Chondrocyte (in vitro differentiated cells): ENCODE data around the gene ACSM4. TPM values are rescaled to one million over a fixed set of nuclear protein-coding genes. Genes with fewer than 3 reads are reported as not detected.
"Not testable (repeated sequence)": the region's sequence is repeated elsewhere in the genome, so short reads cannot be mapped to it uniquely, and the experiment has no call there.

ENCODE experiments used
- DNase-seq: peaks from one replicate; pipeline ENCODE4 v3.0.0; 2021; ENCODE audit warnings: mixed read lengths, low spot score
- H3K27ac Mint-ChIP-seq: one replicate; pipeline ENCODE4 v1.8.0; 2021; ENCODE audit warnings: mild to moderate bottlenecking, moderate library complexity, mixed read lengths; ENCODE audit not compliant: unreplicated experiment
- H3K27me3 Mint-ChIP-seq: 2 replicates; pipeline ENCODE4 v1.8.0; 2021; ENCODE audit warnings: low read depth, mixed read lengths
- H3K36me3 Mint-ChIP-seq: 2 replicates; pipeline ENCODE4 v1.8.0; 2021; ENCODE audit warnings: low read depth, mixed read lengths
- H3K4me1 Mint-ChIP-seq: 2 replicates; pipeline ENCODE4 v1.8.0; 2021; ENCODE audit warnings: low read depth, mild to moderate bottlenecking, mixed read lengths
- H3K4me3 Mint-ChIP-seq: one replicate; pipeline ENCODE4 v1.8.0; 2021; ENCODE audit warnings: mild to moderate bottlenecking, moderate library complexity, mixed read lengths; ENCODE audit not compliant: unreplicated experiment
- H3K9me3 Mint-ChIP-seq: 2 replicates; pipeline ENCODE4 v1.8.0; 2021; ENCODE audit warnings: low read depth, mixed read lengths
- CTCF ChIP-seq: fragments of 200-600 bp; sonication (generic); IDR thresholded peaks from 2 replicates; pipeline ENCODE4 v1.5.0; 2021; ENCODE audit warnings: antibody characterized with exemption, mild to moderate bottlenecking, moderate library complexity
- total RNA-seq: library from RNA; stranded (reverse); gene quantifications from 3 replicates; pipeline ENCODE4 v1.2.1, GENCODE V29; 2021

The ACSM4 gene
- total RNA-seq, 1 donor from 2014 or later = not detected

GRCh38 chr12:7271893-7272514 is 31.9 kb upstream of the ACSM4 start:
- H3K4me1 Mint-ChIP-seq = no peaks in the 10 kb centered on the region
- DNase-seq = no peak
- H3K27me3 Mint-ChIP-seq = peaks cover 18% of the 10 kb centered on the region
- peaks cover 9% of the 10 kb centered on the region for H3K9me3 Mint-ChIP-seq
- no peak overlapping the region for H3K27ac Mint-ChIP-seq
- H3K36me3 Mint-ChIP-seq = no peaks in the 10 kb centered on the region
- no peak overlapping the region for H3K4me3 Mint-ChIP-seq
- no peak for TF ChIP-seq CTCF

GRCh38 chr12:7275482-7275881 is 28.4 kb upstream of the ACSM4 start:
- DNase-seq, H3K36me3 Mint-ChIP-seq, H3K27ac Mint-ChIP-seq, H3K4me3 Mint-ChIP-seq, H3K4me1 Mint-ChIP-seq: not testable (repeated sequence)
- peaks cover 14% of the 10 kb centered on the region for H3K9me3 Mint-ChIP-seq
- H3K27me3 Mint-ChIP-seq = peaks cover 14% of the 10 kb centered on the region

GRCh38 chr12:7282844-7283243 is 21.0 kb upstream of the ACSM4 start:
- Mint-ChIP-seq H3K27me3 (no peaks in the 10 kb centered on the region), H3K27ac (no peak overlapping the region), H3K4me1 (no peaks in the 10 kb centered on the region), H3K4me3 (no peak overlapping the region), H3K9me3 (peaks cover 27% of the 10 kb centered on the region), H3K36me3 (peaks cover 2% of the 10 kb centered on the region)
- TF ChIP-seq CTCF = no peak
- no peak for DNase-seq

GRCh38 chr12:7289743-7290142 is 14.1 kb upstream of the ACSM4 start:
- Mint-ChIP-seq H3K27ac (no peak overlapping the region), H3K36me3 (peaks cover 2% of the 10 kb centered on the region), H3K4me3 (no peak overlapping the region), H3K27me3 (no peaks in the 10 kb centered on the region), H3K4me1 (no peaks in the 10 kb centered on the region), H3K9me3 (peaks cover 30% of the 10 kb centered on the region)
- TF ChIP-seq CTCF = no peak
- no peak for DNase-seq

- H3K9me3 Mint-ChIP-seq = peaks cover 23% of the 10 kb centered on the region
- not testable (repeated sequence) for H3K4me1 Mint-ChIP-seq, H3K4me3 Mint-ChIP-seq
Observed at GRCh38 chr12:7290588-7290987, 13.3 kb upstream of the ACSM4 start.

GRCh38 chr12:7292300-7292699 is 11.6 kb upstream of the ACSM4 start:
- Mint-ChIP-seq H3K4me1 (no peaks in the 10 kb centered on the region), H3K4me3 (no peak overlapping the region), H3K36me3 (no peaks in the 10 kb centered on the region), H3K27ac (no peak overlapping the region), H3K9me3 (peaks cover 10% of the 10 kb centered on the region), H3K27me3 (peaks cover 10% of the 10 kb centered on the region)
- TF ChIP-seq CTCF = no peak
- DNase-seq = no peak

More at GRCh38 chr12:7290588-7290987, 13.3 kb upstream of the ACSM4 start:
- not testable (repeated sequence) for H3K27me3 Mint-ChIP-seq, DNase-seq, H3K36me3 Mint-ChIP-seq, H3K27ac Mint-ChIP-seq
